Spleen (tissue), 11 donors: ENCODE measurements around the gene CAMK2B. TPM values are rescaled to one million over a fixed set of nuclear protein-coding genes. Genes with fewer than 3 reads are reported as not detected.

ENCODE experiments used
- DNase-seq: peaks from one replicate; pipeline ENCODE4 v3.0.0-alpha.2; 2020
- H3K27ac ChIP-seq, 8 donors: fragments of 200-600 bp; sonication (generic) in 7 of 8; 1 replicate in 4 of 8; 2 replicates in 4 of 8; pipeline versions ENCODE4 v1.5.0 to v1.8.0; 2016 to 2021; ENCODE audit warnings: inconsistent platforms in 4 of 8, mild to moderate bottlenecking in 4 of 8, moderate library complexity in 1 of 8
- H3K27me3 ChIP-seq, 7 donors: fragments of 200-600 bp; sonication (generic) in 6 of 7; replicated peaks in 1 of 7; 1 replicate in 4 of 7; 2 replicates in 3 of 7; pipeline versions ENCODE4 v1.5.0 to v1.8.0; 2016 to 2021; ENCODE audit warnings: inconsistent platforms in 3 of 7, mild to moderate bottlenecking in 1 of 7
- H3K36me3 ChIP-seq, 6 donors: fragments of 200-600 bp; sonication (generic) in 5 of 6; 1 replicate in 4 of 6; 2 replicates in 2 of 6; pipeline versions ENCODE4 v1.5.0 to v1.8.0; 2016 to 2021; ENCODE audit warnings: inconsistent platforms in 2 of 6
- H3K4me1 ChIP-seq, 6 donors: fragments of 200-600 bp; sonication (generic) in 5 of 6; 1 replicate in 3 of 6; 2 replicates in 3 of 6; pipeline versions ENCODE4 v1.5.0 to v1.8.0; 2016 to 2021; ENCODE audit warnings: inconsistent platforms in 3 of 6
- H3K4me3 ChIP-seq, 8 donors: fragments of 200-600 bp; sonication (generic) in 7 of 8; 1 replicate in 4 of 8; 2 replicates in 4 of 8; pipeline versions ENCODE4 v1.5.0 to v1.8.0; 2016 to 2021; ENCODE audit warnings: inconsistent platforms in 4 of 8, mild to moderate bottlenecking in 4 of 8, moderate library complexity in 2 of 8
- H3K9me3 ChIP-seq, 8 donors: fragments of 200-600 bp; sonication (generic) in 7 of 8; 1 replicate in 4 of 8; 2 replicates in 4 of 8; pipeline versions ENCODE4 v1.5.0 to v1.8.0; 2016 to 2021; ENCODE audit warnings: inconsistent platforms in 4 of 8
- CTCF ChIP-seq, 11 experiments: fragments of 200-600 bp in 7 of 11; fragments of 450-650 bp in 4 of 11; sonication (generic) in 4 of 11; IDR thresholded peaks in 8 of 11; conservative IDR thresholded peaks in 3 of 11; 1 replicate in 7 of 11; 2 replicates in 4 of 11; pipeline versions ENCODE4 v1.4.0 to v1.8.0; 2016 to 2021; ENCODE audit warnings: antibody characterized with exemption in 11 of 11, inconsistent platforms in 4 of 11, mild to moderate bottlenecking in 1 of 11
- POLR2A ChIP-seq, 3 donors: fragments of 450-650 bp; IDR thresholded peaks; one replicate each; pipeline ENCODE4 v1.5.1; 2017; ENCODE audit warnings: antibody characterized with exemption in 3 of 3, mild to moderate bottlenecking in 1 of 3
- POLR2AphosphoS5 ChIP-seq, 3 donors: sonication (generic); formaldehyde crosslinking; IDR thresholded peaks; one replicate each; pipeline ENCODE4 v1.5.1; 2017; ENCODE audit warnings: antibody characterized with exemption in 3 of 3
- WGBS, 5 donors: extraction: QIAGEN DNeasy Blood & Tissue Kit in 3 of 5; methylation state at CpG; one replicate each; pipeline versions ENCODE4 v1.1.5 to v1.1.7; 2013 to 2018; 5-methylcytosine and 5-hydroxymethylcytosine counted together
- intact Hi-C: fragments of 100-400 bp; cut with DNase I; formaldehyde crosslinking; loops from one replicate; pipeline ENCODE4 v1.15.0; 2023; ENCODE audit warnings: low total_unique reads
- polyA plus RNA-seq, 3 donors: library from polyadenylated mRNA; stranded (reverse); fragments of 200-250 nt; gene quantifications; one replicate each; pipeline ENCODE4 v1.2.1, GENCODE V29; 2013
- total RNA-seq, 7 donors: library from RNA; depleted of rRNA in 3 of 7; stranded (reverse); fragments of >200 nt in 3 of 7; fragmentation: NEBNext Ultra II Directional in 4 of 7; extraction: Animal tissue kit (Norgen Biotek cat#: 25700) in 4 of 7; gene quantifications; one replicate each; pipeline versions ENCODE4 v1.1.0 to v1.2.1, GENCODE V29; 2016 to 2021
- donor health status: healthy with polysubstance abuse.
- donor health status: DM: no; HTN: no; CAD: no; lungs with moderate emphysema.
- donor health status: DM: no; HTN: no; CAD: no.
- donor health status: Bipolar disorder and iron deficiency.
- donor health status: healthy.
- donor health status: DM: no; HTN: no; CAD: no.
- donor health status: DM: yes; HTN: yes; CAD: no.

The CAMK2B gene
- total and polyA plus RNA-seq, 10 donors = 0.20 to 2.9 (median 0.61) TPM; not detected in 2

DNA sequence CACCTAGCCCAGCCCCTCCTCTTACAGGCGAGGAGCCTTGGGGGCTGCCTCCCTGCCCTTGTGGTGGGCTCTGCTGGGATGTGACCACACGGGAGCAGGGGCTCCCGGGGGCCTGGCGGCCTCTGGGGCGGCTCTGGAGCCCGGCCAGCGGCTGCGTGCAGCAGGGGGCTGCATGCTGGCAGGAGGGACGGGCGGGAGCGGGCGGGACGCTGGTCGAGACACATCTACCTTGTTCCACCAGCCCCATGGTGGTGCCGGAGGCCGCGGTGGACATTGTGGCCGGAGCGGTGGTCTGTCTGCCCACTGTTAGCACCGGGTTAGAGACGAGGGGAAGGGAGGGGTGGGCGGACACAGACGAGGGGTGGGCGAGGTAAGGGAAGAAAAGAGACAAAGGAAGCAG, 86.0 kb downstream of the CAMK2B start:
- Histone ChIP-seq H3K27me3 (peaks cover 0 to 14% (median 0%) of the 10 kb centered on the region in 7 donors), H3K27ac (no peak overlapping the region), H3K4me1 (peaks cover 0 to 11% (median 7%) of the 10 kb centered on the region in 6 donors), H3K36me3 (no peaks in the 10 kb centered on the region), H3K9me3 (no peaks in the 10 kb centered on the region), H3K4me3 (no peak overlapping the region)
- intact Hi-C loops = loop anchor here (10.0 kb wide), 1 partner anchor 325 kb away; no protein-coding TSS in a partner anchor
- no peak for DNase-seq
- TF ChIP-seq POLR2AphosphoS5 (IDR thresholded peaks at IDR 0.05) (no peak), CTCF (IDR thresholded peaks at IDR 0.05 in 8 of 11, conservative IDR thresholded peaks at IDR 0.05 in 3 of 11) (no peak), POLR2A (IDR thresholded peaks at IDR 0.05) (no peak)
- WGBS, 5 donors = 73 to 87% (median 85%) methylated on average over 18 to 24 of the region's 24 CpGs

DNA sequence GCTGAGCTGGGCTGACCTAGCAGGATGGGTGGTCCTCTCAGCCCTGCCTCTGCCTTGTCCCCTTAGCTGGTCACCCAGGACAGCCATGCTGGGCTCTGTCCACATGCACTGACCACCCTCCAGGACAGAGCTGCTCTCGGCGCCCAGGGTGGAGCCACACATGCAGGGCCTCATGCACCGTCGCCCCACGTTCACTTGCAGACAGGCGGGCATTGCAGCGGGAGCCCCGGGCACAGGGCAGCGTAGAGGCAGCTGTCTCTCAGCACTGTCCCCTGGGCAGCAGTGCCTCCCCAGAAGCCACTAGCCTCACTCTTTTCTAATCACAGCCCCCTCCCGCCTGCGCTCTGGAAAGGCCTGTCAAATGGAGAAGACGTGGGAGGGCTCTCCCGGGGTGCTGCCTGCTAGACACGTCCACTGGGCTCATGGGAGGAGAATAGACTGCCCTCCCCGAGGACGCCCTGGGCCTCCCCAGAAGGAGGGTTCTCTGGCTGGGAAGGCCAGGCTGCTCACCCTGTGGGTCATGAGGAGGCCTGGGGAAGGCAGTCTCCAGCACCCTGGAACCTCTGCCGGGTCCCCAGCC, 87.2 kb downstream of the CAMK2B start:
- Histone ChIP-seq H3K4me1 (peaks cover 0 to 11% (median 7%) of the 10 kb centered on the region in 6 donors), H3K4me3 (no peak overlapping the region), H3K9me3 (no peaks in the 10 kb centered on the region), H3K27ac (no peak overlapping the region), H3K36me3 (no peaks in the 10 kb centered on the region), H3K27me3 (peaks cover 0 to 14% (median 0%) of the 10 kb centered on the region in 7 donors)
- TF ChIP-seq POLR2A (IDR thresholded peaks at IDR 0.05) = no peak
- no peak for TF ChIP-seq CTCF (IDR thresholded peaks at IDR 0.05 in 8 of 11, conservative IDR thresholded peaks at IDR 0.05 in 3 of 11)
- no peak for TF ChIP-seq POLR2AphosphoS5 (IDR thresholded peaks at IDR 0.05)
- WGBS, 5 donors = 77 to 87% (median 84%) methylated on average over 8 to 17 of the region's 17 CpGs
- intact Hi-C loops = loop anchor here (10.0 kb wide), 1 partner anchor 327 kb away; no protein-coding TSS in a partner anchor
- no peak for DNase-seq

DNA sequence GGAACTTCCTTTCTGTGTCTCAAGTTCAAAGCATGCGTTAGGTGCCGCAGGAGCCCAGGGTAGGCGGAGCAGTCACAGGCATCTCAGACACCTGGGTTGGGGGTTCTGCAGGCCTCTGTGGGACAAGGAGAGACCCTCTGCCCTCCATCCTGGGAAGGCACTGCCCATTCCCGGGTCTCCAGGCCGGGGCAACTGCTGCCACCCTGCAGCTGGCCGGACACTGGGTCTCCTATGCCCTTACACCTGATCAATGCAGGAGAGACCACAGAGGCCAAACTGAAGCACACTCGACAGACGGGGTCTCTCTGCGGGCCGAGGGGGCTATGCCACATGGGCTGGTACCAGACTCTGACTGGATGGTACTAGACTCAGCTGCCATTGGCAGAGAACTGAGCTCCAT, 87.7 kb downstream of the CAMK2B start:
- Histone ChIP-seq H3K9me3 (no peaks in the 10 kb centered on the region), H3K36me3 (no peaks in the 10 kb centered on the region), H3K27me3 (peaks cover 0 to 14% (median 0%) of the 10 kb centered on the region in 7 donors), H3K27ac (no peak overlapping the region), H3K4me1 (peaks cover 0 to 11% (median 7%) of the 10 kb centered on the region in 6 donors), H3K4me3 (no peak overlapping the region)
- 68 to 95% (median 84%) methylated on average over 3 to 10 of the region's 10 CpGs for WGBS, 5 donors
- no peak for DNase-seq
- no peak for TF ChIP-seq POLR2A (IDR thresholded peaks at IDR 0.05)
- no peak for TF ChIP-seq POLR2AphosphoS5 (IDR thresholded peaks at IDR 0.05)
- TF ChIP-seq CTCF (IDR thresholded peaks at IDR 0.05 in 8 of 11, conservative IDR thresholded peaks at IDR 0.05 in 3 of 11) = no peak
- intact Hi-C loops = loop anchor here (10.0 kb wide), 1 partner anchor 327 kb away; no protein-coding TSS in a partner anchor

DNA sequence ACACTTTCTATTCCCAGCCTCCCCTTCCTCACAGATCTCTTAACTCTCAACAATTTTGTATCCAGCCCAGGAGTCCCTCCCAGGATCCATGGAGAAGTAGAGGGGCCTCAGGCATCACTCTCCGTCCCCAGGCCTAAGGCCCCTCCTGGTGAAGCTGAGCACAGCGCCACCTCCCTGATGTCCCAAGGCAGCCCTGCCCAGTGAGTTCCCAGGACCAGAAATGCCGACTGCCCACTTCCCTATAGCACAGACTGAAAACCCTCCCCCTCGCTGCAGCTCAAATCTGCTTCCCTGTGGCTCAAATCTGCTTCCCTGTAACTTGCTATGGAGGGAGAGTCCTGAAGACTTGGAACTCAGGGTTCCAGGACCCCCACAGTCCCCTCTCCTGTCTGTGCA, 89.1 kb downstream of the CAMK2B start:
- Histone ChIP-seq H3K27me3 (peaks cover 0 to 14% (median 0%) of the 10 kb centered on the region in 7 donors), H3K27ac (no peak overlapping the region), H3K9me3 (no peaks in the 10 kb centered on the region), H3K4me3 (no peak overlapping the region), H3K36me3 (no peaks in the 10 kb centered on the region), H3K4me1 (peaks cover 0 to 7% (median 6%) of the 10 kb centered on the region in 6 donors)
- WGBS, 5 donors = 57 to 78% (median 63%) methylated on average over 4 of the region's 4 CpGs
- TF ChIP-seq CTCF (IDR thresholded peaks at IDR 0.05 in 8 of 11, conservative IDR thresholded peaks at IDR 0.05 in 3 of 11) = no peak
- TF ChIP-seq POLR2A (IDR thresholded peaks at IDR 0.05) = no peak
- no peak for TF ChIP-seq POLR2AphosphoS5 (IDR thresholded peaks at IDR 0.05)
- intact Hi-C loops = loop anchor here (10.0 kb wide), 1 partner anchor 328 kb away; no protein-coding TSS in a partner anchor
- no peak for DNase-seq
